ENCODE results near the gene DGCR2. TPM values are rescaled to one million over a fixed set of nuclear protein-coding genes. Genes with fewer than 3 reads are reported as not detected.

The DGCR2 gene
- total RNA-seq, 2 experiments from 2014 or later = 38.7 to 39.0 TPM

DNA sequence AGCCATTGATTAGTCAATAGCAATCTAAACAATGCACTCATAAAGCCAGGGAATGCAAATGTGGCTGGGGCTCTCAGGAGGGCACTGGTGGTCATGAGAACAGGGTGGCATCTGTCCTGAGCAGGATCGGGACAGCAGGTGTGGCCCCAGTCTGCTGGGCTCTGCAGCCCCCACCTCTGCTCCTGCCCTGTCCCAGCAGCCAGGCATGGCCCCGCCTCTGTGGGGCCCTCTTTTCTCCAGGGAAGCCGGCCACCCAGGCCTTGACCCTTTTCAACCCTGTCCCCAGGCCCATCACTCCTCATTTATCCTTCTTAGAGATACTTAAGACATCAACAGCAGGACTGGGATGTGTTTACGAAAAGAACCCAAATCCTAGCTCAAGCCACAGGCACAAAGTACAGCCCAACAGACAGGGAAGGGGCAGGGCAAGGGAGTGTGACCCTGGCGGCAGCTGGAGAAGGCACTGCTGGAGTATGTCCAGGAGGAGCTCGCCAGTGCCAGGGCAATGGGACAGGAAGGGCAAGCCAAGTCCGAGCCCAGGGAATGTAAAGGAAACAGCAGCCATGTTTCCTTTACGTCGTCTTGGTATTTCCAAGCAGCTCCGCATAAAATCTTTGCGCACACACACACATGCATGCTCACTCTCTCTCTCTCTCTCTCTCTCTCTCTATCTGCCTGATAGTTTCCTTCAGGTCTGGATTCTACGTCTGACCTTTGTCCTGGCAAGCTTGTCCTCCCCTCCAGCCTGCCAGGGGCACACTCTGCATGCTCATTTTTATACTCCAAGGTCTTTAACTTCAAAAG, 59.9 kb downstream of the DGCR2 start:
- Mint-ChIP-seq H3K27ac (no peak overlapping the region), H3K36me3 (ENCODE audit: low read depth) (peaks cover 31% of the 10 kb centered on the region), H3K9me3 (no peaks in the 10 kb centered on the region), H3K4me3 (no peak overlapping the region), H3K4me1 (no peaks in the 10 kb centered on the region), H3K27me3 (no peaks in the 10 kb centered on the region)
- ChIA-PET POLR2A (no interaction called here), CTCF (no interaction called here)
- no peak for DNase-seq

DNA sequence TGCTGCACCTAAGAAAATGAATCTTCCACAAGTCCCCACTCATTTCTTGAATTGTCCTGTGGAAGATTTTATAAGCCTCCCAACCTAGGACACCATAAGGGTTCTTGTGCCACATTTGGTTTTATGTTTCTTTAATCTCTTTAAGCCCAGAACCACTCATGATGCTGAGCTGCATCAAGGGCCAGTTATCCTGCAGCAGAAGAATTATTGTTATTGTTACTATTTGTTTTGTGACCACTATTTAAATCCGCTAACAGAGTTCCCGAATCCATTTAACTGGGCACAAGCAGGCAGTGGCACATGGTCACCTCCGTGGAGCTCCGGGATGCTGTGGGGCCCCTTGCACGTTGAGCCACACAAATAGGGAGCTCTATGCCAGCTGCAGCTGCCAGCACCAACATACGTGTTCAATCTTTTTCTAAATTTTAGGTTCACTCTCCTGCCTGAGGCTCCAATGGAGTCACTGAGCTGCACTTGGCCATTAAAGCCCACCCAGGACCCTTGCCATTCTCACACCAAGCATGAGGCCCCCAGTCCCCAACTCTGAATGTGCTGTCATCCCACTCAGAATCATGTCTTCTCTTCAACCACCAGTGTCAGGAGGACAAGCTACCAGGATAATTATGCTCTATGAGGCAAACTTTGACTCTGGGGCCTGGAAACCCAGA, 60.6 kb downstream of the DGCR2 start:
- no peak for DNase-seq
- no peaks in the 10 kb centered on the region for H3K4me1 Mint-ChIP-seq
- H3K27me3 Mint-ChIP-seq = no peaks in the 10 kb centered on the region
- no peaks in the 10 kb centered on the region for H3K9me3 Mint-ChIP-seq
- H3K4me3 Mint-ChIP-seq = no peak overlapping the region
- CTCF ChIA-PET = no interaction called here
- H3K36me3 Mint-ChIP-seq (ENCODE audit: low read depth) = peaks cover 30% of the 10 kb centered on the region
- POLR2A ChIA-PET = no interaction called here
- H3K27ac Mint-ChIP-seq = no peak overlapping the region

DNA sequence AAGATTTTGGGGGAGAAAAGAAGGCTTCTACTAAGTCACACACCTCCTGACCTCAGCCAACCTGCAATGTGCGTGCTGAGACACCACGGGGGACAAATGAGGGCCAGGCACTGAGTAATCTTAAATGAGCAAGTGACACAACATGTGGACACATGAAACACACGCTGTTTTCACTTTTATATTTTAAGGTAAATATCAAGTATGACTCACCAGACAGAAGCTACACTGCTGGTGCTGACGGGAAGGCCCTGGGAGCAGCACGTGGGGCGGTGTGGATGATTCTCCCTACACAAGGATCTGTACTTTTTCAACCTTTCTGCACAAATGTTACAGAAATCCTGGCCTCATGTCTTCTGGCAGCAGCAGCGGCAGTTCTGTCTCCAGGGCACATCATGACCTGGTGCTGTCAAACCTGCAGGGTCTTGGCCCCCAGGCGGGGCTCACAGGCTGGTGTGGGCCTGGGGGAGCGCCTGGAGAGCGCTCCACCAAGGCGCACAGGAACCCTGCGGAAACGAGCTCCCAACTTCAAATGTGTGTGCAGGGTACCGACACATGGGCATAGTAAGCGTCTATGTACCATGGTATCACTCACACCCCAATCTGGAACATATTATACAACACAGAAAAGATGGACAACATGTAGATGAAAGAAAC, 61.7 kb downstream of the DGCR2 start:
- ChIA-PET CTCF (no interaction called here), POLR2A (no interaction called here)
- no peak for DNase-seq
- Mint-ChIP-seq H3K4me1 (no peaks in the 10 kb centered on the region), H3K9me3 (no peaks in the 10 kb centered on the region), H3K36me3 (ENCODE audit: low read depth) (peaks cover 26% of the 10 kb centered on the region), H3K27ac (no peak overlapping the region), H3K4me3 (no peak overlapping the region), H3K27me3 (no peaks in the 10 kb centered on the region)

DNA sequence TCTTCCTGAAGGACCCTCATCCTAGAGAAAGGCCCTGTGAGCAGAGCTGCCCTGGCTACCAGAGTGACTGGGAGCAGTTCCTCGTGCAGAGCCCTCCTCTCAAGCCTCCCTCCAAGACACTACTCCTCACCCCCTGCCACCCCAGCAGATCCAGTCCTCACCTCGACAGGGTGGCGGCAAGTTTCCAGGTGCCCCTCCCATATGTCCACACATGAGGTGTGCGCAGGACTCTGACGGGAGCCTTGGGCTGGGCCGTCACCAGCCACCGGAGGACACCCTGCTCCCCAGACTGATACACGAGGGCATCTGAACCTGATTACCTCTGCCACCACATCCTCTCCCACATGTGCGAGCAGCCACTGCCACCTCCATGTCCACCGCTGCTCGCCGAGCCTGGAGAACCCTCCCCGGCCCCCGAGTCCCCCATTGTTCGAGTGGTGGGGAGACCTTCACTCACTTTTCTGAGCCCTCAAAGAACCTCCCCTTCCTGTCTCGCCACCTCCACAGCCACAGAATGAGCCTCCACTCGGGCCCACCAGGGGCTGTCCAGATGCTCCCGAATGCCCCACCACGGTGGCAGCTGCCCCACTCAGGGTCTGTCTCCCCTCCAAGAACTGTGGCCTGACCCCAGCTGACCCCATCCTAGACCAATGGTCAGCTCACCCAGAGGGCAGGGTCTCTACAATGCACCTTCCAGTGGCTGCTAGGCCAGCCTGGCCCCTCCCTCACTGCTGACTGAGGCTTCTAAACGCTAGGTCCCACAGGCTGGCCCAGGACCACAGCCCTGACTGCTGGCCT, 62.5 kb downstream of the DGCR2 start:
- POLR2A ChIA-PET = no interaction called here
- Mint-ChIP-seq H3K27me3 (no peaks in the 10 kb centered on the region), H3K9me3 (no peaks in the 10 kb centered on the region), H3K27ac (no peak overlapping the region), H3K4me3 (no peak overlapping the region), H3K36me3 (ENCODE audit: low read depth) (peaks cover 23% of the 10 kb centered on the region), H3K4me1 (no peaks in the 10 kb centered on the region)
- CTCF ChIA-PET = no interaction called here
- DNase-seq = no peak

DNA sequence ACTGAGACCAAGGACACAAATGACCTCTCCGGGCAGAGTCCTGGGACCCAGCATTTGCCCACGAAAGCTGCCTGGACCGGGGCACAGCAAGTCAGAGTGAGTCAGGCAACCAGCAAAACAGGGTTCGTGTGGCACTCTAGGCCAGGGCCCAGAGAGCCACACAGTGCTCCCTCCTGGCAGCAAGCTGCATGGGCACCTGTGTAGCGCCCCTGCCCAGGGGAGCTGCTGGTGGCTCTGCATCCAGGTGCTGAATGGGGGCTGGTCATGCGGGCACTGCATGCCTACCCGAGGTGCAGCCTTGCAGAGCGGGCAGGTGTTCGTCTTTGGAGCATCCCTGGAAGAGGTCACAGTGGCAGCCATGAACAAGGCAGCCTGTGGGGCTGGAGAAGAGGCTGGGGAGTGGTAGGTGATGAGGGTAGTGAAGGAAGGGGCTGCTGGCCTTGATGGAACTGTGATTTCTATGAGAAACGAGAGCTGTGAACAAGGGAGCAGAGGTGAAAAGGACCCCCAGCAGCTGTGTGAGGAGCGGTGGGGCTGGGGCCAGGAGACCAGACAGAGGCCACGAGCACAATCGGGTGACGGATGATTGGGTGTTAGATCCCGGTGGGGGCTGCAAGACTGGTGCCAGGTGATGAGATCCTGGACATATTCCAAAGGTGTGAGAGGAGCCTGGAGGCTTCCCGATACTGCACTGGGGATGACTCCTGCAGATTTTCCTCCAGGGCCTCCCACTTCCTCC, 63.3 kb downstream of the DGCR2 start:
- Mint-ChIP-seq H3K27me3 (no peaks in the 10 kb centered on the region), H3K9me3 (no peaks in the 10 kb centered on the region), H3K27ac (no peak overlapping the region), H3K4me1 (no peaks in the 10 kb centered on the region), H3K4me3 (no peak overlapping the region), H3K36me3 (ENCODE audit: low read depth) (peaks cover 17% of the 10 kb centered on the region)
- DNase-seq = no peak
- ChIA-PET CTCF (no interaction called here), POLR2A (no interaction called here)

DNA sequence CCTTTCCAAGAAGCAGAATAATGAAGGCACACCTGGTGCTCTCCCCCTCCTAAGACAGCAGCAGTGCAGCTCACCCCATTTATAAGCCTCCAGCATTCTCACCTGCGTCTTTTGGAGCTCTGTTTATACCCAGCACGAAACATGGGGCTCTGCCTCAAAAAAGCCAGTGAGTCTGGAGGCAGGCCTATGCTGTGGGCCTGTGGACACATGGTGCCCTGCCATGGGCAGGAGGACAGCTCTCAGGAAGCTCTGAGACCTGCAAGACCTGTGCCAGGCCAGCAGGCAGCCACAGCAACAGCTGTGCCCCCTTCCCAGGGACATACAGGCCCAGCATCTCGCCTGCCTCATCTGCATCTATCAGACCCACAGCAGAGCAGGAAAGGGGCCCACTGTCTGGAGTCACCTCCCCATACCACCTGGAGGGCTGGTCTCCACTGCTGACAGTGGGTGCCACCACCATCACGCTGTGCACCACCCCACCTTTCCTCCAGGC, 64.2 kb downstream of the DGCR2 start:
- CTCF ChIA-PET = no interaction called here
- Mint-ChIP-seq H3K27me3 (no peaks in the 10 kb centered on the region), H3K9me3 (no peaks in the 10 kb centered on the region), H3K27ac (no peak overlapping the region), H3K4me1 (no peaks in the 10 kb centered on the region), H3K4me3 (no peak overlapping the region), H3K36me3 (ENCODE audit: low read depth) (peaks cover 20% of the 10 kb centered on the region)
- POLR2A ChIA-PET = no interaction called here
- no peak for DNase-seq

DNA sequence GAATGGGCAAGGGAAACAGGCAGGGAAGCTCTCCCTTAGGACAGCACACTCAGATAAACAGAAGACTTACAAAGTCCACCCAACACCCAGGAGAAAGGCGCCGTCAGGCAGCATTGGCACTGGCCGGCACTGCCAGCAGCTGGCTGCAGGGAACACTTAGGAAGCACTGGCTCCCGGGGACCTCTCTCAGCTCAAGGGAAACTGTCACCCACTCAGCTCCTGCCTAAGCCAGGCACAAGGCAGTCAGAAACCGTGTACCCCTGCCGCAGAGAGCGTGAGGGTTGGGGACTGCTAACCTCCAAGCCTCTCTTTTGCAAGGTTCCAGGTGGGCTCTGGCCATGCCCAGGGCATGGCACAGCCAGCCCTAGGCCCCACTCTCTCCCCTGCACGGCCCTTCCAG, 64.7 kb downstream of the DGCR2 start:
- ChIA-PET CTCF (interaction anchor here (0.6 kb wide), 1 partner anchor 154 kb away, joined by 3 read pairs; no protein-coding TSS in a partner anchor), POLR2A (no interaction called here)
- no peaks in the 10 kb centered on the region for H3K4me1 Mint-ChIP-seq
- H3K36me3 Mint-ChIP-seq (ENCODE audit: low read depth) = peaks cover 20% of the 10 kb centered on the region
- H3K27me3 Mint-ChIP-seq = no peaks in the 10 kb centered on the region
- no peaks in the 10 kb centered on the region for H3K9me3 Mint-ChIP-seq
- no peak overlapping the region for H3K4me3 Mint-ChIP-seq
- no peak for DNase-seq
- no peak overlapping the region for H3K27ac Mint-ChIP-seq

DNA sequence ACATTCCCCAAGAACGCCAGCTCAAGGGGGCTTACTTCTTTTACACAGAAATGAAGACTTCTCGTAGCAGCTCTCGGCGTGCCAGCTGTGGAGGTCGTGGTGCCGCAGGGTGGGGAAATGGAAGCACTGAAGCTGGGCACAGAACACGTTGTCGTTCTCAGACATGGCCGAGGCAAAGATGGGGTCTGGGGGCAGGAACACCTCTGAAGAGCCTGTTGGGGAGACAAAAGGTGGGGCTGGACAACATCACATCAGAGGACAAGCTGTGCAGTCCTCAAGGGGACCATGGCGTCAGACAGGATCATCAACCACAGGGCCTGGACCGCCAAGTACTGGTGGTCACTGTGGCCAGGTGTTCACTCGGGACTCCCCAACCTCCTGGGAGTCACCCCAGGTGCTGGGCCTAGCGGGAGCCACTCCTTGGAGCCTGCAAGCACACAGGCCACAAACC, 65.2 kb downstream of the DGCR2 start:
- CTCF ChIA-PET = interaction anchor here (0.6 to 0.9 kb wide), 2 partner anchors 10 to 155 kb away, joined by 3 to 5 read pairs; no protein-coding TSS in a partner anchor
- H3K27ac Mint-ChIP-seq = no peak overlapping the region

DNA sequence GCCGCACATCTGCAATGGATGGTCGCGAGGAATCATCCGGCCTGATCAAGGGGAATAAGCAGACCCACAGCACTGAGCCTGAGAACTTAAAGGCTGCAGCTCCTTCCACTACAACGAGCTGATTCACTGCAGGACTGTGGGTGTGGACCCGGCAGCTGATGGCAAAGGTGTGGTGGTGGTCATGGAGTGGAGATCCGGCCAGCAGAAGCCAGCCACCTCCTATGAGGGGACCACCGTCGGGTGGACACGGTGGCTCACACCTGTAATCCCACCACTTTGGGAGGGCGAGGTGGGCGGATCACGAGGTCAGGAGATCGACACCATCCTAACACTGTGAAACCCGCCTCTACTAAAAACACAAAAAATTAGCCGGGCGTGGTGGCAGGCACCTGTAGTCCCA, 66.4 kb downstream of the DGCR2 start:
- CTCF ChIA-PET = no interaction called here
- no peaks in the 10 kb centered on the region for H3K27me3 Mint-ChIP-seq
- POLR2A ChIA-PET = no interaction called here

More for the DNA sequence above, 65.2 kb downstream of the DGCR2 start:
- Mint-ChIP-seq H3K9me3 (no peaks in the 10 kb centered on the region), H3K4me1 (no peaks in the 10 kb centered on the region), H3K4me3 (no peak overlapping the region), H3K36me3 (ENCODE audit: low read depth) (peaks cover 21% of the 10 kb centered on the region), H3K27me3 (no peaks in the 10 kb centered on the region)
- DNase-seq = no peak
- POLR2A ChIA-PET = no interaction called here

DNA sequence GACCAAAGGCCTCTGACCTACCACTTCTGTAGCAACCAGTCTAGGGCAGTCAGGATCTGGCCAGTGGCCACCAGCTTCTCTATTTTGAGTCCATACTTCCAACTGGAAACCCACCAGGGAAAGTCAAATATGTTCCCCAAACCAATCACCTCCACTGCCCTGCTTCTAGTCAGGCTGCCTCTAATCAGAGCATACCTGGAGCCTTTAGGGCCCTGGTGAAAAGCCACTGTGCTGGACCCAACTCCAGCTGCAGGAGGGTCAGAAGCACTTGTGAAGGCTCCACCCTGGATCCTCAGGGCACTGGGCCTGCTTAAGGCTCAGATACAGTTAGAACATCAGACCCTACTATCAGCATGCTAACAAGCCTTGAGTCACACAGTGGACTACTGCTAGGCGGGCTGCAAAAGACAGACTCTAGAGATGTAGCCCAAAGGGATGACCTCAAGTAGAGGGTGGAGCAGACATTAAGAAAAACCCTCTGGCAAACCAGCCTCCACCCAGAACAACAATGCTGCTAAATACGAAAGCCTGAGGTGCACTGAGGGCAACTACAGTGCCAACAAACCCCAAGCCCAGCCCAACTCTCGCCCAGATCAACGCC, 69.2 kb downstream of the DGCR2 start:
- DNase-seq = no peak
- Mint-ChIP-seq H3K27me3 (no peaks in the 10 kb centered on the region), H3K4me1 (no peaks in the 10 kb centered on the region), H3K9me3 (no peaks in the 10 kb centered on the region), H3K4me3 (no peak overlapping the region), H3K36me3 (ENCODE audit: low read depth) (peaks cover 38% of the 10 kb centered on the region), H3K27ac (no peak overlapping the region)
- CTCF ChIA-PET = no interaction called here
- POLR2A ChIA-PET = no interaction called here

More for the DNA sequence above, 66.4 kb downstream of the DGCR2 start:
- Mint-ChIP-seq H3K4me1 (no peaks in the 10 kb centered on the region), H3K4me3 (no peak overlapping the region), H3K9me3 (no peaks in the 10 kb centered on the region), H3K36me3 (ENCODE audit: low read depth) (peaks cover 29% of the 10 kb centered on the region), H3K27ac (no peak overlapping the region)
- DNase-seq = no peak

DNA sequence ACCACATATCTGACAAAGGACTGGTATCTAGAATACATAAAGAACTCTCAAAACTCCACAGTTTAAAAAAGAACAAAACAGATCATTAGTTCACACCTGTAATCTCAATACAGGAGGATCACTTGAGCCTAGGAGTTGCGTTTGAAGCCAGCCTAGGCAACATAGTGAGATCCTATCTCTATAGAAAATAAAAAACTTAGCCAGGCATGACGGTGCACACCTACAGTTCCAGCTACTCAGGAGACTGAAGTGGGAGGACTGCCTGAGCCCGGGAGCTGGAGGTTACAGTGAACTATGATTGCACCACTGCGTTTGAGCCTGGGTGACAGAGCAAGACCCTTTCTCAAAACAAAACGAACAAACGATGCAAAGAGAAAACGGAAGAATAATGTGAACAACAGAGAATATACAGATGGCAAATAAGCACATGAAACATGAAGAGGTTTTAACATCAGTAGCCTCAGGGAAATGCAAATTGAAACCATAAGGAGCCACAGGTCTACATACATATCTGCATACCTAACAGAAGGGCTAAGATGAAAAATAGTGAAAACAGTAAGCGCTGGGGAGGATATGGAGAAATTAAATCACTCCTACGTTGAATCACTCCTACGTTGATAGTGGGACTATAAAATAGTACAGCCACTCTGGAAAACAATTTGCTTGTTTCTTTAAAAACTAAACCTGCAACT, 70.7 kb downstream of the DGCR2 start:
- H3K27me3 Mint-ChIP-seq = no peaks in the 10 kb centered on the region
- ChIA-PET CTCF (no interaction called here), POLR2A (no interaction called here)
- no peak overlapping the region for H3K4me3 Mint-ChIP-seq
- no peaks in the 10 kb centered on the region for H3K9me3 Mint-ChIP-seq
- peaks cover 45% of the 10 kb centered on the region for H3K36me3 Mint-ChIP-seq (ENCODE audit: low read depth)
- no peaks in the 10 kb centered on the region for H3K4me1 Mint-ChIP-seq
- no peak for DNase-seq
- H3K27ac Mint-ChIP-seq = no peak overlapping the region
